ENCODE results near the gene SLC25A29. TPM values are rescaled to one million over a fixed set of nuclear protein-coding genes. Genes with fewer than 3 reads are reported as not detected.
A peak's percentile ranks its signal among the peaks of the same experiment; 100 is the strongest.
"Not testable (repeated sequence)": the region's sequence is repeated elsewhere in the genome, so short reads cannot be mapped to it uniquely, and the experiment has no call there.

The SLC25A29 gene
- total RNA-seq, 1 donor from 2014 or later = 24.2 TPM

GRCh38 chr14:100312110-100312876, 6.0 kb upstream of the SLC25A29 start:
- not testable (repeated sequence) for DNase-seq

GRCh38 chr14:100309028-100309737, 2.9 kb upstream of the SLC25A29 start:
- DNase-seq = no peak

DNA sequence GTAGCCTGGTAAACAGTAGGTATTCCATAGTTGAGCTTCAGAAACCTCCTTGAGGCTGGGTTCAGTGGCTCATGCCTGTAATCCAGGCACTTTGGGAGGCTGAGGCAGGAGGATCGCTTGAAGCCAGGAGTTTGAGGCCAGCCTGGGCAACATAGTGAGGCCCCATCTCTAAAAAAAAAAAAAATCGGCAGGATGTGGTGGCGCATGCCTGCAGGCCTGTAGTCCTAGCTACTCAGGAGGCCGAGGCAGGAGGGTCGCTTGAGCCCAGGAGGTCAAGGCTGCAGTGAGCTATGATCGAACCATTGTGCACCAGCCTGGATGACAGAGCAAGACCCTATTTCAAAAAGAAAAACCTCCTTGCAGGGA, 2.2 kb upstream of the SLC25A29 start:
- not testable (repeated sequence) for DNase-seq

DNA sequence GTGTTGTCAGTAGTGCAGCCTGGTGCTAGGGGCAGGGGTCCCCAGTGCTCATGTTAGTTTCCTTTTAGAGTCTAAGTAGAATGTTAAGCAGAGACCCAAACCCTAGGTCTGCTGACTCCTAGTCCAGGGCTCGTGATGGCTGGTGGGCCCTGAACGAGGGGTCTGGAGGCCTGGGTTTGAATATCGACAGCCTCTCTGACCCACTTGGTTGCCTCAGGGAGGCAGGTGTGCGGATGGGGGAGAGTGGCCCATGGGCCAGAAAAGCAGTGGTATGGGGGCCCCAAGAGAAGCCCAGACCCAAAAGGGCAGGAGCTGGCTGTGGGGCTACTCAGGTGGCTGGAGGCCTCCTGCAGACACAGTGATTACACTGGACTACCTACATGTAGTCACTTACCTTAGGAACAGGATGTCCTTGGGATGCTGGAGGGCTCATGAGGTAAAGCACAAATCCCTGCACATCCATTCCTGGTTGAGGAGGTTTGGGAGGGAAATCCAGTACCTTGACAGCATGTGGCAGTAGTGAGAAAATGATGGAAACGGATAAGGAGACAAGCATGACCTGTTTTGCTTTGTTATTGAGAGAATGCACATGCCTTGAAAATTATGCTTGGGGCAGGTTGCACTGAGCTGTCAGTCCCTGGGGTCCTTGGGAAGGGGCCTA, 1.7 kb upstream of the SLC25A29 start:
- no peak for DNase-seq

DNA sequence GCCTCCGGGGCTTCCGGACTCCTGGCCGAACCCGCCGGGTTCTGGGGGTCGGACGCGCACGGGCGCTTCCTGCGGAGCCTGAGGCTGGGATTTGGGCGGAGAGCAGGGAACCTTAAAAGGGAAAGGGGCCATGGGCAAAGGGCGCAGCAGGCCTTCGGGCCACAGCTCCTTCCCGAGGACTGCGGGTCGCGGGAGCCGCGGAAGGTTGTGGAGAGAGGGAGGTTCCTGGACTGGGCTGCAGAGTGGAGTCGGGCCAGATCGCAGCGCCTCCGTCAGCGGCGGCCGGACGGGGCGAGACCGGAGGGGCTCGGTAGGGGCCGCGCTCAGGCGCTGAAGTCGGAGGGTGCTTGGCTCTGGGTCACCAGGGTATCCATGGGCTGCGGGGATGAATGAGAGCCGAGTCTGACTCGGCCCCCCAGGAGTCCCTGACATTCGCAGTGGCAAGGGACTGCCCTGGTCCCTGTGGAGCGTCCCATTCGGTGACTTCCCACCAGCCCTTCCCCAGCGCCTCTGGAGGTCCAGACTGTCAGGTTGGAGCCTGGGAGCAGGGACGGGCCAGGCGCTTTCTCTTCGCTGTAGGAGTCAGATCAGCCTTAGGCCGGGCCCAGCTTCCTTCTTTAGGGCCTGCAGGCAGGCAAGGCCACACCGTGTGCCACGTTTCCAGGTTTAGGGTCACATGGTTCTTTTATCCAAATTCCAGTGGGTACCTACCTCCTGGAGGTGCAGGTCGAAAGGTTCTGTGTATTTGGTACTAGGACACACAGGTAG, 938 bp upstream of the SLC25A29 start:
- DNase-seq = no peak

- DNase-seq = no peak
Measured at GRCh38 chr14:100305324-100306100, 732 bp downstream of the SLC25A29 start.

GRCh38 chr14:100304825-100305323, 1.4 kb downstream of the SLC25A29 start:
- DNase-seq = no peak

DNA sequence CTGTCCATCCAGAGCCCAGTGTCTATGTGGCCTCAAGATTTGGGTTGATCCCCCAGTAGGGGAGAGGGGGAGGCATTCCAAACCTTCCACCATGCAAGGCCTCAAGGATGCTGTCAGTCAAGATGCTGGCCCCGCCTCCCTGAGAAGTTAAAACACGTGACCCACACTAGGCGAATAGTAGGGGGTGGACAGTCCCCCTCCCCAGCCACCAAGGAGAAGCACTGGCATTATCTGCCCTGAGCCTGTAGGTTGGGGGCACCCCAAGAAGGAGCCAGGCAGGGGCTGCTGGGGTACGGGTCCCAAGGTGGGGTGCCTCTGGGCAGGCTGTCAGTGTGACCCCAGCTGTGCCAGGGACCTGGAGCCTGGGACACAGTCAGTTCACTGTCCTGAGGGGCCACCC, 2.3 kb downstream of the SLC25A29 start:
- DNase-seq = no peak

- DNase-seq = no peak
Measured at GRCh38 chr14:100303179-100303578, 3.1 kb downstream of the SLC25A29 start.

GRCh38 chr14:100302616-100303015, 3.6 kb downstream of the SLC25A29 start:
- DNase-seq = no peak

- DNase-seq = no peak
Measured at GRCh38 chr14:100299238-100299560, 7.0 kb downstream of the SLC25A29 start.

DNA sequence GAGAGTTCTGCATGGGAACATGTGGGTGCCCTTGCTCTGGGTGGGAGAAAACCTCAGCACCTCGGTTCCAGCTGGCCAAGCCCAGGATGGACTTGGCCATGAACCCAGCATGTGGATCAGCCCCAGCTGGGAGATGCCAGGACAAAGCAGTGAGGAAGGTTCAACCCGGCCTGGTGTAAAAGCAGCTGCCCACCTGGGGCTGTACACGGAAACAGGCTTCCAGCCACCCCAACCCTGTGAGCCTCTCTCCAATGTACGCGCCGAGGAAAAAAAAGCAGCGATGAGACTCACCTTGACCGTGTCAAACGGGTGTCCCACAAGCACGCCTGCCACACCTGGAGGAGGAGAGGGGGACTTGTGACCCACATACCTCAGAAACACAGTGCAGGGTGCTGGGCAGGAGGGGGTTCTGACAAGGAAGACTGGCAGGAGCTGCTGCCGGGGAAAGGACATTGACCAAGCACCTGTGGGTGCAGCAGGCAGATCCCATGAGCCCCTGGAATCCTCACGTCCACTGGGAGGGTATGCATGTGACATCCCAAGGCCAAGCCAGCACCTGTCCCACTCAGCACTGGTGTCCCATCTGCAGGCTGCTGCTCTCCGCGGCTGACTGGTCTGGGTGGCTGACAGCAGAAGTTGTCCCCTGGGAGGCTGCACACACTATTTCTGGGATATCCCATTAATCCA, 7.5 kb downstream of the SLC25A29 start:
- no peak for DNase-seq

DNA sequence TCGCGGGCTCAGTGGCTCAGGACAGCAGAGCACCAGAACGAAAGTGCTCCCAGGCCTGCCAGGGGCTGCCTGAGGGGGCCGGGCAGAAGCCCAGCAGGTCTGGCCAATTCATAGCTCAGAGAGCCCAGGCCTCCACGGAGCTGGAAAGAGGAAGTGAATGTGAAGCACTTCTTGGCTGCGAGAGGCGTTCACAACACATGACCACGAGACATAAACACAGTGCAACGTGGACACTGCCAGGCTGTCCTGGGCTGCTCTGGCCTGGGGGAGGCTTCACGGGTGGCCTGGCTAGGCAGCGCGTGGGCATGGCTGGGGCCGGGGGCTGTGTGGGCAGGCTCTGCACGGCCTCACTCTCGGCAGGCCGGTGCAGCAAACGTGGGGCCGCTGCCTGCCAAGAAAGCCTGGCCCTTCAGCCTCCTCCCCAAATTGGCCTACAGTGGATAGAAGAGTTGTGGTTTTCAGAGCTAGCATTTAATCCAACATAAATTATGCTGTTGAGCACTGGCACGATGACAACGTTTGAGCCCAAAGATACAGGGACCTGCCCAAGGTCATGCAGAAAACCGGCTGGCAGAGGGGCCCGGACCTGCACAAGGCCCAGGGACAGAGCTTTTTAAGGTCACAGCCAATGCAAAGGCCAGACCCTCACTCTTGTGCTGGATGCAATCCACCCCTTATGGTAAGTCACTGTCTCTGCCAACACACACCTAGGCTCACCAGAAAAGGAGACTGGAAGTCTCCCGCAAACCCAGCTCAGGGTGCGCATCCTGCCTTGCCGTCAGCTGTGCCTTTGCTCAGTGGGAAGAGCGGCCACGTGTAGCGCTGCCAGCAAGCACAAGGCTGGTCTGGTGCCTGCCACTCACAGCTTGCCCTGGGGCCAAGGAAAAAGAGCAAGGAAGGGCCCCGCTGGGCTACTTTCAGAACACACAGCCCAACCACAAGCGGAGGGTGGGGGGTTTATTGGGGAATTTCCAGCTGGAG, 8.6 kb downstream of the SLC25A29 start:
- DNase-seq = peak; percentile 30

GRCh38 chr14:100296729-100297128, 9.5 kb downstream of the SLC25A29 start:
- DNase-seq = not testable (repeated sequence)

- no peak for DNase-seq
Measured at GRCh38 chr14:100296106-100296651, 10.1 kb downstream of the SLC25A29 start.

DNA sequence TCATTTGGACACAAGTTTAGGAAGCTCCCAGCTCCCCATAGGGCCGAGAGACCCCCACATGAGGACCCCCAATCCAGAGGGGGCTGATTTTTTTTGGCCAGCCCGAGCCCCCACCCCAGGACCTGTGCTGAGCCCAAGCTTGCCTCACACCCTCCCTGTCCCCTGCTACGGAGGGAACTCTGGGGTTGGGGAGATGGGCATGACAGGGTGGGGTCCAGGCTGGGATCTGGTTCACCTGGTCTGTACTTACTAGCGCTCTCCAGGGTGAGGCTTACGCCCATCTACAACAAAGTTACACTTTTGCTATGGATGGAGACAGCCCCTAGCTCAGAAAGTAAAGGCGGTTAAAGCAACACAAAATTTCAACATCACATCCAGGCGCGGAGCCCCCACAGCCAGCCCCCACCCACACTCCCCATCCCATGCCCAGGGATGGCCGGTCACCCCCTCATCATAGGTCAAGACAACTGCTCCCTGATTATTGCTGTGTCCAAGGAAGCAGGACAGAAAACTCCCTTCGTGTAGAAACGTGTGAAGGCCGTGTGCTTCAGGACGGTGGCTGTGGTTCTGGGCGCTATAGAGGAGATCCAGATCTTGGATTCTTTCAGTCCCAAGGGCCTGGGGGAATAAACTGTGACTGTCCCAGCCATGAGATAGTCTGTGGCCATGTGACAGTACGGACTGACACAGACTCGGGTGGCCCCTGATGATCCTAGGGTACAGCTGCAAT, 10.7 kb downstream of the SLC25A29 start:
- DNase-seq = no peak

GRCh38 chr14:100294963-100295330, 11.3 kb downstream of the SLC25A29 start:
- DNase-seq = no peak

DNA sequence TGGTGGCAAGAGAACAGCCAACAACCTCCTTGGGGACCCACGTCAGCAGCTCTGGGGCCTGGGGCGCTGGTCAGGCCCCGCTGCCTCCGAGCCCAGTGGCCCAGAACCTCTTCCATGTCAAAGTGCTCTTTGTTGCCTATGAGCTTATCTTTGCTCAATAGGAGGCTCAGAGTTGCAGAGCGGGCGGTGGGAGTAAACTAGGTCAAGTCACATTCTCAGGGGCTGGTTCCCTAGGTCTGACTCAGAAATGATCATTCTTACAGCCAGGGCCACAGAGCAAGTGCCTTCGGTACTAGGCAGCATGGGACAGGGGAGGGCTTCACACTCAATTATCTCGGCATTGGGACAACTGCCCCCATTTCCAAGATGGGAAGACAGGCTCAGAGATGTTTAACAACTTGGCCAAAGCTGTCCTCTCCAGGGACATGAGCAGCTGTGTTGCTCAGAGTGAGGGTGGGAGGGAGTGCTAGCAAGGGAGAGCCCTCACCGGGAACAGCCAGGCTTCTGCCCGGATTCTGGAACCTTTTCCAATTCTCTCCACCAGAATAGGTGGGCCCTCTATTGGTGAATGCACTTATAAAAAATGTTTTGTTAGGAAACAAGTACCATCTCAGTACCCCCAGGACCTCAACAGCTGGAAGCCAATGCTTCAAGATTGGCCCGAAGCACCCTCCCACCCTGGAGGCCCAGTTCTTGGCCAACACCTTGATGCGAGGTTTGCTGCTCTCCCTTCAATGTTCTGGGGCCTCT, 11.9 kb downstream of the SLC25A29 start:
- no peak for DNase-seq

Measured in skin of body (tissue), 2 donors.